ENCODE results near the gene GJB5.
"Not testable (repeated sequence)": the region's sequence is repeated elsewhere in the genome, so short reads cannot be mapped to it uniquely, and the experiment has no call there.

Gene GJB5

GRCh38 chr1:34768856-34769255 is 14.0 kb downstream of the GJB5 start:
- TF ChIP-seq CTCF (IDR thresholded peaks at IDR 0.05): no peak
- no peaks in the 10 kb centered on the region for H3K36me3 ChIP-seq
- H3K27ac ChIP-seq: no peak overlapping the region
- H3K9me3 ChIP-seq: no peaks in the 10 kb centered on the region
- H3K4me1 ChIP-seq: no peaks in the 10 kb centered on the region
- H3K27me3 ChIP-seq: no peaks in the 10 kb centered on the region
- no peak overlapping the region for H3K4me3 ChIP-seq
- DNase-seq: no peak
- intact Hi-C loops (cut with DNase I; ENCODE audit: low total_unique reads): no loop called here

GRCh38 chr1:34770891-34771504 is 16.2 kb downstream of the GJB5 start:
- Histone ChIP-seq H3K9me3 (no peaks in the 10 kb centered on the region), H3K4me3 (no peak overlapping the region), H3K4me1 (no peaks in the 10 kb centered on the region), H3K27ac (no peak overlapping the region), H3K36me3 (no peaks in the 10 kb centered on the region), H3K27me3 (peaks cover 0 to 3% of the 10 kb centered on the region in 2 donors)
- DNase-seq: no peak
- TF ChIP-seq CTCF (IDR thresholded peaks at IDR 0.05): no peak
- intact Hi-C loops (cut with DNase I; ENCODE audit: low total_unique reads): loop anchor here (5.0 kb wide), 1 partner anchor 1746 kb away; no protein-coding TSS in a partner anchor

- Histone ChIP-seq H3K9me3 (no peaks in the 10 kb centered on the region), H3K27me3 (peaks cover 0 to 5% of the 10 kb centered on the region in 2 donors), H3K4me3 (no peak overlapping the region), H3K4me1 (no peaks in the 10 kb centered on the region), H3K36me3 (no peaks in the 10 kb centered on the region), H3K27ac (no peak overlapping the region)
- intact Hi-C loops (cut with DNase I; ENCODE audit: low total_unique reads): loop anchor here (5.0 kb wide), 1 partner anchor 1746 kb away; no protein-coding TSS in a partner anchor
- TF ChIP-seq CTCF (IDR thresholded peaks at IDR 0.05): no peak
- DNase-seq: no peak
Observed at GRCh38 chr1:34771573-34772371, 16.9 kb downstream of the GJB5 start.

- DNase-seq, H3K9me3 ChIP-seq, H3K4me3 ChIP-seq, H3K4me1 ChIP-seq, H3K36me3 ChIP-seq, H3K27ac ChIP-seq: not testable (repeated sequence)
- intact Hi-C loops (cut with DNase I; ENCODE audit: low total_unique reads): loop anchor here (5.0 kb wide), 1 partner anchor 1744 kb away; no protein-coding TSS in a partner anchor
- H3K27me3 ChIP-seq: peaks cover 0 to 15% of the 10 kb centered on the region in 2 donors
Observed at GRCh38 chr1:34773114-34773513, 18.3 kb downstream of the GJB5 start.

- H3K9me3 ChIP-seq: no peaks in the 10 kb centered on the region
- H3K36me3 ChIP-seq: no peaks in the 10 kb centered on the region
- no peak overlapping the region for H3K4me3 ChIP-seq
- DNase-seq: no peak
- no peaks in the 10 kb centered on the region for H3K4me1 ChIP-seq
- intact Hi-C loops (cut with DNase I; ENCODE audit: low total_unique reads): loop anchor here (5.0 kb wide), 1 partner anchor 1742 kb away; no protein-coding TSS in a partner anchor
- peaks cover 0 to 17% of the 10 kb centered on the region in 2 donors for H3K27me3 ChIP-seq
- TF ChIP-seq CTCF (IDR thresholded peaks at IDR 0.05): no peak
- no peak overlapping the region for H3K27ac ChIP-seq
Observed at GRCh38 chr1:34774957-34775356, 20.1 kb downstream of the GJB5 start.

- no peak for DNase-seq
- no peaks in the 10 kb centered on the region for H3K36me3 ChIP-seq
- H3K4me1 ChIP-seq: peaks cover 0 to 18% (median 13%) of the 10 kb centered on the region in 4 donors
- no peak overlapping the region for H3K4me3 ChIP-seq
- H3K27ac ChIP-seq: no peak overlapping the region
- intact Hi-C loops (cut with DNase I; ENCODE audit: low total_unique reads): no loop called here
- H3K9me3 ChIP-seq: no peaks in the 10 kb centered on the region
- TF ChIP-seq CTCF (IDR thresholded peaks at IDR 0.05): no peak
- H3K27me3 ChIP-seq: peaks cover 7 to 36% of the 10 kb centered on the region in 2 donors
Observed at GRCh38 chr1:34776911-34777310, 22.1 kb downstream of the GJB5 start.
